Ascending aorta (tissue), 2 donors: Measurements from ENCODE around the gene SYTL3. TPM values are rescaled to one million over a fixed set of nuclear protein-coding genes. Genes with fewer than 3 reads are reported as not detected.
A peak's percentile ranks its signal among the peaks of the same experiment; 100 is the strongest.
"Not testable (repeated sequence)": the region's sequence is repeated elsewhere in the genome, so short reads cannot be mapped to it uniquely, and the experiment has no call there.

ENCODE experiments used
- DNase-seq, 2 donors: peaks; one replicate each; pipeline ENCODE4 v3.0.0-alpha.2; 2019; ENCODE audit warnings: low spot score in 2 of 2
- H3K27ac ChIP-seq, 2 donors: fragments of 200-600 bp; sonication (generic); one replicate each; pipeline ENCODE4 v1.5.1; 2016 to 2017; ENCODE audit warnings: mild to moderate bottlenecking in 1 of 2
- H3K27me3 ChIP-seq: fragments of 200-600 bp; sonication (generic); one replicate; pipeline ENCODE4 v1.5.1; 2017
- H3K36me3 ChIP-seq, 2 donors: fragments of 200-600 bp; sonication (generic); one replicate each; pipeline ENCODE4 v1.5.1; 2016
- H3K4me1 ChIP-seq, 2 donors: fragments of 200-600 bp; sonication (generic); one replicate each; pipeline ENCODE4 v1.5.1; 2016 to 2017; ENCODE audit warnings: mild to moderate bottlenecking in 1 of 2
- H3K4me3 ChIP-seq, 2 donors: fragments of 200-600 bp; sonication (generic); one replicate each; pipeline ENCODE4 v1.5.1; 2016 to 2017; ENCODE audit warnings: mild to moderate bottlenecking in 1 of 2
- H3K9me3 ChIP-seq, 2 donors: fragments of 200-600 bp; sonication (generic); one replicate each; pipeline ENCODE4 v1.5.1; 2016
- intact Hi-C: fragments of 100-400 bp; cut with DNase I; formaldehyde crosslinking; loops from one replicate; pipeline ENCODE4 v1.15.1; 2023
- total RNA-seq: library from RNA; depleted of rRNA; stranded (reverse); fragments of >200 nt; gene quantifications from one replicate; pipeline ENCODE4 v1.1.0, GENCODE V29; 2016
- TF ChIP-seq, protein P1 (sequence below), 3 experiments: fragments of 200-600 bp in 2 of 3; fragments of 450-650 bp in 1 of 3; sonication (generic) in 2 of 3; IDR thresholded peaks; one replicate each; pipeline ENCODE4 v1.5.1; 2016 to 2019; ENCODE audit warnings: antibody characterized with exemption in 3 of 3, mild to moderate bottlenecking in 1 of 3, moderate library complexity in 1 of 3

SYTL3 gene
- total RNA-seq, 1 donor from 2014 or later = 4.7 TPM

DNA sequence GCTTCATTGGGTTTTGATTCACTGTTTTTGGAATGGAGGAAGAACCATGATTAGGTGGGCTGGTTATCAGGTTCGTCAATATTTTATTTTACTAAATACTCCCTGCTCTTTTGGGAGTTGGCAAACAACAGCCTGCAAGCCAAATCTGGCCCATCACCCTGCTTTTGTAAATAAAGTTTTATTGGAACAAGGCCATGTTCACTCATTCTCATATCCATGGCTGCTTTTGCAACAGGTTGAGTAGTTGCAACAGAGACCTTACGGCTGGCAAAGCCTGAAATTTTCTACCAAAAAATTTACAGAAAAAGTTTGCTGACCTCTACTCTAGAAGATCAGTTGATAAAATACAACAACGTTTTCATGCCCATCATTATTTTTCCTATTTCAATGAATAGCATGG lies 45.1 kb downstream of the SYTL3 start:
- no peak for DNase-seq
- no peaks in the 10 kb centered on the region for H3K27me3 ChIP-seq
- H3K4me3 ChIP-seq = no peak overlapping the region
- H3K27ac ChIP-seq = no peak overlapping the region
- no peaks in the 10 kb centered on the region for H3K36me3 ChIP-seq
- TF ChIP-seq, protein P1, sequence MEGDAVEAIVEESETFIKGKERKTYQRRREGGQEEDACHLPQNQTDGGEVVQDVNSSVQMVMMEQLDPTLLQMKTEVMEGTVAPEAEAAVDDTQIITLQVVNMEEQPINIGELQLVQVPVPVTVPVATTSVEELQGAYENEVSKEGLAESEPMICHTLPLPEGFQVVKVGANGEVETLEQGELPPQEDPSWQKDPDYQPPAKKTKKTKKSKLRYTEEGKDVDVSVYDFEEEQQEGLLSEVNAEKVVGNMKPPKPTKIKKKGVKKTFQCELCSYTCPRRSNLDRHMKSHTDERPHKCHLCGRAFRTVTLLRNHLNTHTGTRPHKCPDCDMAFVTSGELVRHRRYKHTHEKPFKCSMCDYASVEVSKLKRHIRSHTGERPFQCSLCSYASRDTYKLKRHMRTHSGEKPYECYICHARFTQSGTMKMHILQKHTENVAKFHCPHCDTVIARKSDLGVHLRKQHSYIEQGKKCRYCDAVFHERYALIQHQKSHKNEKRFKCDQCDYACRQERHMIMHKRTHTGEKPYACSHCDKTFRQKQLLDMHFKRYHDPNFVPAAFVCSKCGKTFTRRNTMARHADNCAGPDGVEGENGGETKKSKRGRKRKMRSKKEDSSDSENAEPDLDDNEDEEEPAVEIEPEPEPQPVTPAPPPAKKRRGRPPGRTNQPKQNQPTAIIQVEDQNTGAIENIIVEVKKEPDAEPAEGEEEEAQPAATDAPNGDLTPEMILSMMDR (IDR thresholded peaks at IDR 0.05) = no peak
- intact Hi-C loops = loop anchor here (5.0 kb wide), 2 partner anchors 53 to 473 kb away; partner anchors contain the start of gene DYNLT1
- H3K4me1 ChIP-seq = no peaks in the 10 kb centered on the region
- no peaks in the 10 kb centered on the region for H3K9me3 ChIP-seq

DNA sequence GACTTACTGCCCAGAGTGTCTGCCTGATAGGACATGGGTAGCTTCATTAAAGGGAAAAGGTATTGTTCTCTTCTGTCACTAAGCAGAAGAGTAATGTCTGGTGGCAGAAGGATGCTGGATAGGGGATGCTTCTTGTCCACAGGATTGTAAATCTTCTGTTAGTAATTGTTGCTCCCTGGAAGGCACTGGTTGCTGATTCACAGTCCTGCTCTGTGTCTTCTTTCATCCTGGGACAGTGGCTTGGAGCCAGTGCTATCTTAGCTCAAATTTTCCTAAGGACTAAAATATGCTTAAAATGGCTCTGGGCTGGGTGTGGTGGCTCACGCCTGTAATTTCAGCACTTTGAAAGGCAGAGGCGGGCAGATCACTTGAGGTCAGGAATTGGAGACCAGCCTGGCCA lies 48.0 kb downstream of the SYTL3 start:
- H3K4me3 ChIP-seq = no peak overlapping the region
- intact Hi-C loops = no loop called here
- H3K4me1 ChIP-seq = no peaks in the 10 kb centered on the region
- no peak overlapping the region for H3K27ac ChIP-seq
- no peaks in the 10 kb centered on the region for H3K9me3 ChIP-seq
- TF ChIP-seq, protein P1 (IDR thresholded peaks at IDR 0.05) = no peak
- no peaks in the 10 kb centered on the region for H3K27me3 ChIP-seq
- DNase-seq = peak in 1 of 2 donors; percentile 11
- no peaks in the 10 kb centered on the region for H3K36me3 ChIP-seq

GRCh38 chr6:158698931-158699330 lies 49.1 kb downstream of the SYTL3 start:
- TF ChIP-seq, protein P1 (IDR thresholded peaks at IDR 0.05) = no peak
- Histone ChIP-seq H3K36me3 (no peaks in the 10 kb centered on the region), H3K4me3 (no peak overlapping the region), H3K27ac (no peak overlapping the region), H3K27me3 (no peaks in the 10 kb centered on the region), H3K9me3 (no peaks in the 10 kb centered on the region), H3K4me1 (peaks cover 0 to under 1% of the 10 kb centered on the region in 2 donors)
- DNase-seq = peak in 1 of 2 donors; percentile 53
- intact Hi-C loops = no loop called here

DNA sequence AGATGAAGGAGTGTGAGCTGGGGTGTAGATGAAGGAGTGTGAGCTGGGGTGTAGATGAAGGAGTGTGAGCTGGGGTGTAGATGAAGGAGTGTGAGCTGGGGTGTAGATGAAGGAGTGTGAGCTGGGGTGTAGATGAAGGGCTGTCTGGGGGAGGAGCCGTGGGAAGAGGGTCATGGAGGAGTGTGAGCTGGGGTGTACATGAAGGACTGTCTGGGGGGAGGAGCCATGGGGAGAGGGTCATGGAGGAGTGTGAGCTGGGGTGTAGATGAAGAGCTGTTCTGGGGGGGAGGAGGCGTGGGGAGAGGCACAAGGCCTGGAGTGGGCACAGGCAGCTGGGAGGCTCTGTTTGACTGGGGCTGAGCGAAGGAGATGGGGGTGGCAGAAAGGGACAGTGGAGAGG lies 51.4 kb downstream of the SYTL3 start:
- DNase-seq, H3K9me3 ChIP-seq, H3K27me3 ChIP-seq, H3K36me3 ChIP-seq, H3K4me3 ChIP-seq, H3K27ac ChIP-seq, intact Hi-C loops: not testable (repeated sequence)
- H3K4me1 ChIP-seq = peaks cover 3 to 16% of the 10 kb centered on the region in 2 donors

DNA sequence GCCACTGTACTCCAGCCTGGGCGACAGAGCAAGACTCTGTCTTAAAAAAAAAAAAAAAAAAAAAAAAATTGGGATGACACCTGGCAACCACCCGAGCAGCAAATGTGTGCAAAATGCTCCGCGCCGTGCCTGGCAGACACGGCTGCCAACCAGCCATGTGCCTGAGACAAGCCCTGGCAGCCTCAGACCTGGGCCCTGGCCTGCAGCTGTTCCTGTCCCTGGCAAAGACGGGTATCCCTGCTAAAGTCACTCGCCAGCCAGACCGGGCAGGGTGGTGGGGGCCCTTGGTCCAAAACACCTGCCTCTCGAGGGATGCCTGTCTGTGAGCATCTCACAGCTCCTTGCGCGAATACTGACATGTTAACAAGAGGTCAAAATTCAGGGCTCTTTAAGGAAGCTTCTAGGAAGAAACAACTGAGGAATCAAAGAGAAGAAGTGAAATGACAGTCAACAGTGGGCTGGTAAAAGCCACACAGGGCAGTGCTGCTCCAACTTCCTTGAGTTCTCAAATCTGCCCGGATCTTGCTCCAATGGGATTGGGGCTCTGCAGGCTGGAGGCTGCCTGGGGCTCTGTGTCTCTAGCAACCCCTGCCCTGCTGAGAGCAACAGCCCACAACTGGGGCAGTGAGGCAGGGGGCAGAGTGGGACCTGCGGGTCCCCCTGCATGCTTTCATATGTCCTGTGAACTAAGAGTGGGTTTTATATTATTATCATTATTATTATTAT lies 53.4 kb downstream of the SYTL3 start:
- Histone ChIP-seq H3K27ac (no peak overlapping the region), H3K9me3 (no peaks in the 10 kb centered on the region), H3K27me3 (no peaks in the 10 kb centered on the region), H3K4me1 (peaks cover 9 to 28% of the 10 kb centered on the region in 2 donors), H3K36me3 (no peaks in the 10 kb centered on the region), H3K4me3 (no peak overlapping the region)
- DNase-seq = no peak
- intact Hi-C loops = no loop called here
- TF ChIP-seq, protein P1 (IDR thresholded peaks at IDR 0.05) = no peak
